Astrocyte of the spinal cord (primary cell): Measurements from ENCODE around the gene COMMD1.
A peak's percentile ranks its signal among the peaks of the same experiment; 100 is the strongest.
"Not testable (repeated sequence)": the region's sequence is repeated elsewhere in the genome, so short reads cannot be mapped to it uniquely, and the experiment has no call there.

ENCODE experiments used
- DNase-seq: peaks from one replicate; pipeline ENCODE4 v3.0.0; 2011; ENCODE audit warnings: low read depth, low spot score
- H3K4me3 ChIP-seq: 2 replicates; pipeline ENCODE4 v1.5.1; 2011; ENCODE audit warnings: low read depth, mild to moderate bottlenecking, low read length, moderate library complexity
- in situ Hi-C: cut with HindIII; loops from 2 replicates; pipeline ENCODE4 v1.10.0; 2017; ENCODE audit warnings: low sequenced_read_pairs
- TF ChIP-seq, protein P1 (sequence below): IDR thresholded peaks from 2 replicates; pipeline ENCODE4 v1.5.1; 2012; ENCODE audit warnings: low read depth, mild to moderate bottlenecking, low read length, inconsistent platforms

The COMMD1 gene

DNA sequence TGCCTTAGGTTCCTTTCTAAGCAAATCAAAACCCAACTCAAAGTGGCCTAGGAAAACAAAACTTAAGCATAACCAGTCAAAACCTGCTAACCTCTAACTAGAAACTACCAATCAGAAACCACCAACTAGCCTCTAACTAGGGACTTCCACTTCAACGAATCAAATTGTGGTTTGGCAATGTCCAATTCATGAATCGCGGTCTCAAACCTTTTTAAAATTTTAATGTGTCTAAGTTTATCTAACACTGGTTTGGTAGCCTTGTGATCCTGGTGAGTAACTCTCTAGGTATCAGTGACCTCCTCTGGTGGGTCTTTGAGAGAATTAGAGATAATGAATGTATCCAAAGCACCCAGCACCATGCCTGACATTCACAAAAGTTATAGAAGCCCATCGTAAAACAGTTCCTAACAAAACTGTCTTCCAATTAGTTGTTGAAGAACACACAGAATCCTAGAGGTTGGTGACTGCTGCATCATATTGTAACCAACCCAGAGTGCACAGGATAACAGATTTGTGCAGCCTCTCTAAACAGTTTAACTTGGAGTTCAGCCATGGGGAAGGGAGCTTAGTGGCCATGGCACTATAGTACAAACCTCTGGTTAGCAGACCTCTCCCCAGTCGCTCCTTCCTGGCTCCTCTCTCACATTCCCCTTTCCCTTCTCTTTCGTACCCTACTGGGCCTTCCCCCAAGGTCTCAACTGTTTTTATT, 245.3 kb downstream of the COMMD1 start:
- DNase-seq: peak; percentile 59
- in situ Hi-C loops: no loop called here
- no peak overlapping the region for H3K4me3 ChIP-seq
- TF ChIP-seq, protein P1, sequence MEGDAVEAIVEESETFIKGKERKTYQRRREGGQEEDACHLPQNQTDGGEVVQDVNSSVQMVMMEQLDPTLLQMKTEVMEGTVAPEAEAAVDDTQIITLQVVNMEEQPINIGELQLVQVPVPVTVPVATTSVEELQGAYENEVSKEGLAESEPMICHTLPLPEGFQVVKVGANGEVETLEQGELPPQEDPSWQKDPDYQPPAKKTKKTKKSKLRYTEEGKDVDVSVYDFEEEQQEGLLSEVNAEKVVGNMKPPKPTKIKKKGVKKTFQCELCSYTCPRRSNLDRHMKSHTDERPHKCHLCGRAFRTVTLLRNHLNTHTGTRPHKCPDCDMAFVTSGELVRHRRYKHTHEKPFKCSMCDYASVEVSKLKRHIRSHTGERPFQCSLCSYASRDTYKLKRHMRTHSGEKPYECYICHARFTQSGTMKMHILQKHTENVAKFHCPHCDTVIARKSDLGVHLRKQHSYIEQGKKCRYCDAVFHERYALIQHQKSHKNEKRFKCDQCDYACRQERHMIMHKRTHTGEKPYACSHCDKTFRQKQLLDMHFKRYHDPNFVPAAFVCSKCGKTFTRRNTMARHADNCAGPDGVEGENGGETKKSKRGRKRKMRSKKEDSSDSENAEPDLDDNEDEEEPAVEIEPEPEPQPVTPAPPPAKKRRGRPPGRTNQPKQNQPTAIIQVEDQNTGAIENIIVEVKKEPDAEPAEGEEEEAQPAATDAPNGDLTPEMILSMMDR: no peak

DNA sequence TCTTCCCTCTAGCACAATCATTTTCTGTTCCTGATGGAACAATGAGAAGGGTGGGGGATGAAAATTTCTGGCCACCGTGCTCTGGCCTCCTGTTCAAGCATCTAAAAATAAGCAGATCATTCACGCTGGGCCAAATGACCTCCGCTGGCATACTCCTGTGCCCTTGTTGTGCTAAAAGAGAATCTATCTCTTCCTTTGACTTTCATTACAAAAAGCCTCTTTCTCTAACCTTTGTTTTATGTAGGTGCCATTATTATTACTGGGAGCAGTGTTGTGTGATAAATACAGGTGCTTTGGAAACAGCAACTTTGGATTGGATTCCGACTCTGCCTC, 245.8 kb downstream of the COMMD1 start:
- no peak overlapping the region for H3K4me3 ChIP-seq
- no peak for DNase-seq
- in situ Hi-C loops: no loop called here
- TF ChIP-seq, protein P1: no peak

DNA sequence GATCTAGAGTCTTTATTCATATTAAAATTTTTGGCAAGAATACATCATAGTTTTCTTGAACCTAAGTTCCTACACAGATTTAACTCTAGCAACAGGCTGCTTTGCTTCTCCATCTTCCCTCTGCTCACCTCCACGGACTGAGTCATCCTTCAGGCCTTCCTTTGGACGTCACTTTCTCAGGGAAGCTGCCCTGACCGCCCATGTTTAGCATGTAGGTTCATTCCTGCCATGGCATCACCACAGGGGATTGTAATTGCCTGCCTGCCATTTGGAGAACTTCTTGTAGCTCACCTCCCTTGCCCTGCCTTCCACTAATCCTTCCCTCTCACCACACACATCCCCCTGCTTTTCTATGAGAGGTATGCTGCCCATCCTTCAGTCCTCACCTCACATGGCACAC, 246.5 kb downstream of the COMMD1 start:
- no peak overlapping the region for H3K4me3 ChIP-seq
- TF ChIP-seq, protein P1: no peak
- in situ Hi-C loops: no loop called here
- DNase-seq: peak; percentile 44

DNA sequence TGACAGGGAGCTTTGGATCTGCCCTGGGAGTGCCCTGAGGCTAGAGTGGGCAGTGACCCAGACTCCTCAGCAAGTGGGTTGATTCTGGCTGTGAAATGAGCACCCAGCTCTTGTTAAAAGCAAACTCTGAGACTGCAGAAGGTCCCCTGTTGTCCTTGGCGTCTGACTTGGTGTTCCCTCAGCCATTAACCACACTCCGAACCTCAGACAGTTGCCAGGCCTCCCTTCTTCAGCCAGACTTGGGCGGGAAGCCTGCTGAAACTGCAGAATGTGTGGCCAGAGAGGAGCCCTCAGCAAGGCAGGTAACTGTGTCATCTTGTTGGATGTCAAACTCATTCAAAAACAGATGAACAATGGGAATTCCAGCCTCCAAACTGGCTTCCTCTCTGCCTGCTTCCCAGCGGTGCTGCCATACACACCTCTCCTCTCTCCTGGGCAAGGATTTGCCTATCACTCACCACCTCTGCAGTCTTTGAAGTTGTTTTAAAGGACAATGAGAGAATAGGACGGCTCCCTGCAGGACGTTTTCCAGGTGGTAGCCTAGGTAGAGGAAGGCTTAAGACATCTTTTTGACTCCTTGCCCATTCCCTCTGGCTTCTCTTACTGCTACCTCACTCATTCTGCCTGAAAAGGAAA, 251.5 kb downstream of the COMMD1 start:
- TF ChIP-seq, protein P1: no peak
- in situ Hi-C loops: no loop called here
- DNase-seq: no peak
- H3K4me3 ChIP-seq: no peak overlapping the region

DNA sequence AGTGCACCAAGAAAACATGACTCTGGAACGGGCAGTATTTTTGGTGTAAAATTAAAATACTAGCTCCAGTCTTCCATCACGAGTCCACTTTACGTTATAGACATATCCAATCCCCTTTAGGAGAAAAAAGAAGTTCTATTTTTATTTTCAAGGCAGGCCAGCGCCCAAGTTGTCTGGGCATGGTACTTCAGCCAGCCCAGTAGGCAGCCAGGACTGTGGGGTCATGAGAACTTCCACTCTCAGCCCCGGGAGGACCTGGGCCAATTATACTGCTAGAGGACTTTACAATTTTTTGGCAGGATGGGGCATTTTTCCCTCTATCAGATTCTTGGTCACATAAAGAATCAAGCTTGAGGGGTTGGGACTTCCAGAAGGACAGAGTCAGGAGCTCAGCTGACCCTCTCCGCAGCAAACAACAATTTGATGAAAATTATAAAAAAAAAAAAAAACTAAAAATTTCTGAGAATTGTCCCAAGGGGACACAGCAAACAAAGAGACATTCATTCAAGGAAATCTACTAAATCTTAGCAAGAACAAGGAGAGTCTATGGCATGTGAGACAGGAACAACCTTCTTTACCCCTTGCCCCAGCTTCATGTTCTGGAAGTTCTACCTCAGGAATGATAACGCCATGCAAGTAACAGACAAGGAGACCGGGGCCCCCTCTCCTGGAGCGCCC, 253.1 kb downstream of the COMMD1 start:
- H3K4me3 ChIP-seq: no peak overlapping the region
- no peak for DNase-seq
- TF ChIP-seq, protein P1: no peak
- in situ Hi-C loops: no loop called here

DNA sequence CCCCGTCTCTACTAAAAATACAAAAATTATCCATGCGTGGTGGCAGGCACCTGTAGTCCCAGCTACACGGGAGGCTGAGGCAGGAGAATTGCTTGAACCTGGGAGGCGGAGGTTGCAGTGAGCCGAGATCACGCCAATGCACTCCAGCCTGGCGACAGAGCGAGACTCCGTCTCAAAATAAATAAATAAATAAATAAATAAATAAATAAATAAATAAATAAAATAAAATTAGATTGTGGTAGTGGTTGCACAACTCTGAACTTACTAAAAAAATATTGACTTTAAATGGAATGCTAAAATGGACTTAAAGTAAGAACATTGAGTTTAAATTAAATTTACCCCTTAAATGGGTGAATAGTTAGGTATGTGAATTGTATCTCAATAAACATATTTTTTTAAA, 255.2 kb downstream of the COMMD1 start:
- in situ Hi-C loops, DNase-seq, H3K4me3 ChIP-seq: not testable (repeated sequence)
